Adipocyte (in vitro differentiated cells): ENCODE results near the gene CAMK4.
A peak's percentile ranks its signal among the peaks of the same experiment; 100 is the strongest.

ENCODE experiments used
- DNase-seq: peaks from one replicate; pipeline ENCODE4 v3.0.0-alpha.2; 2015; ENCODE audit warnings: low read depth
- H3K27me3 ChIP-seq: replicated peaks from 2 replicates; pipeline ENCODE4 v1.7.0; 2013; ENCODE audit warnings: mild to moderate bottlenecking, low read length, moderate library complexity; ENCODE audit not compliant: control insufficient read depth, insufficient read depth
- H3K36me3 ChIP-seq: 2 replicates; pipeline ENCODE4 v1.7.0; 2013; ENCODE audit warnings: low read length, mild to moderate bottlenecking, moderate library complexity; ENCODE audit not compliant: control insufficient read depth, insufficient read depth, severe bottlenecking
- H3K4me1 ChIP-seq: 2 replicates; pipeline ENCODE4 v1.7.0; 2013; ENCODE audit warnings: mild to moderate bottlenecking, low read length, moderate library complexity; ENCODE audit not compliant: control insufficient read depth, insufficient read depth
- H3K4me3 ChIP-seq: 2 replicates; pipeline ENCODE4 v1.7.0; 2013; ENCODE audit warnings: mild to moderate bottlenecking, low read length, moderate library complexity
- H3K9ac ChIP-seq: 2 replicates; pipeline ENCODE4 v1.7.0; 2013; ENCODE audit warnings: mild to moderate bottlenecking, low read length, moderate library complexity
- H3K9me3 ChIP-seq: 2 replicates; pipeline ENCODE4 v1.7.0; 2013; ENCODE audit warnings: mild to moderate bottlenecking, low read length, moderate library complexity; ENCODE audit not compliant: control insufficient read depth

The CAMK4 gene

DNA sequence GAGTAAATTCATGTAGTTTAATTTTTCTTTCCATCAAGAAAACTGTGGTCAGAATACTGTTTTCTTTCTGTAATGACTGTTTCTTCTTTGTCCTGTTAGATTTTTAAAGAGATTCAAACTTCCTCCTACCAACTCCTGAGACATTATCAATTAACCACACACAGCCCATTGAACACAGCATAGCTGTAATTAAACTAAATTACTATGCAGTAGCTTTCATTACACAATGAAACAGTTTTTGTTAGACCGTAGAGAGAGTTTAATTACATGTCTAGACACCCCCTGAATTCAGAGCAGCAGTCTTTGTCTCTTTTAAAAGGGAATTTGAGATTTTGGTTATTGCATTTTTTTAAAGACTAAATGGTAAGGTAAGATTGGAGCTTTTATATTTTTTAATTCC, 210.6 kb downstream of the CAMK4 start:
- Histone ChIP-seq H3K4me3 (no peak overlapping the region), H3K9me3 (no peaks in the 10 kb centered on the region), H3K27me3 (no peaks in the 10 kb centered on the region), H3K4me1 (no peaks in the 10 kb centered on the region), H3K9ac (no peak overlapping the region), H3K36me3 (no peaks in the 10 kb centered on the region)
- DNase-seq: no peak

DNA sequence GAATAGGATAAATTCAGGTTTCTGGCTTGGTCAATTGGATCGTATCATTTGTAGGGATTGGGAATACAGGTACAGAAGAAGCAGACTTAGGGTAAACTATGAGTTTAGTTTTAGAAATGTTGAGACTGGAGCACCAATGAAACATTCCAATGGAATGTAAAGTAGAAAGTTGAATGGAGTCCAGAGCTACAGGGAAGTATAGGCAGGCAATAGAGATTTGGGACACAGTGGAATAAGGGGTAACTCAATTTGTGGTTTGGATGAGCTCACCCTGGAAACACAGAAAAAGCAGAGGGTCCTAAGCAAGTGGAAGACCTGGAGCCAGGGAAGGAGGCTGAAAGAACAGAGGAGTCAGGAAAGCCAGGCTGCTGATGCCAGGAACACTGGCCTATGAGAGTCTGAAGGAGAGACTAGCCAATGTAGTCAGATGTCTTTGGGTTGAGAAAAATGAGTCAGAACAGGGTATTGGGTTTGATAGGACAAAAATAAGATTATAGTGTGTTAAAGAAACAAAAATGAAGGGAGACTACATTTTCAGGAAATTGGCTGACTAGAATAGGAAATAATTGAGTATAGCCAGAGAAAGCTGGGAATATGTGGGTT, 215.4 kb downstream of the CAMK4 start:
- H3K4me1 ChIP-seq: no peaks in the 10 kb centered on the region
- no peaks in the 10 kb centered on the region for H3K36me3 ChIP-seq
- H3K27me3 ChIP-seq: no peaks in the 10 kb centered on the region
- no peaks in the 10 kb centered on the region for H3K9me3 ChIP-seq
- H3K9ac ChIP-seq: no peak overlapping the region
- peak; percentile 45 for DNase-seq
- H3K4me3 ChIP-seq: no peak overlapping the region

DNA sequence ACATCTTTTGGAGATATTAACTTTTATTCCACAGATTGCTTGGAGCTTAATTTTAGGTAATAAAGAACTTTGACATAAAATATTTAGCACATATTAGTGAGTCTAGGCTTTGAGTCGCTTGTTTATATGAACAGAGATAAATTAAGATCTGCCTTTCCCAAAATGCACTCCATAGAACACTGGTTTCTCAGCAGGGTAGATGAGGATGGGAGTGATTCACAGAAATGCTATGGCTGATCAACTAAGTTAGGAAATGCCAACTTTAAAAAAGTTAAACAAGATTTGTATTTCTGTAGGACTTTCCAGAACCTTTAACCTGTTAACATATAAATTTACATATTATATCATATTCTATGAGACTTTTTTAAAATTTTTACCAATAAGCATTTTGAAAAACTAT, 222.9 kb downstream of the CAMK4 start:
- no peaks in the 10 kb centered on the region for H3K27me3 ChIP-seq
- DNase-seq: peak; percentile 25
- H3K9me3 ChIP-seq: no peaks in the 10 kb centered on the region
- no peak overlapping the region for H3K4me3 ChIP-seq
- H3K4me1 ChIP-seq: no peaks in the 10 kb centered on the region
- H3K36me3 ChIP-seq: no peaks in the 10 kb centered on the region
- no peak overlapping the region for H3K9ac ChIP-seq

DNA sequence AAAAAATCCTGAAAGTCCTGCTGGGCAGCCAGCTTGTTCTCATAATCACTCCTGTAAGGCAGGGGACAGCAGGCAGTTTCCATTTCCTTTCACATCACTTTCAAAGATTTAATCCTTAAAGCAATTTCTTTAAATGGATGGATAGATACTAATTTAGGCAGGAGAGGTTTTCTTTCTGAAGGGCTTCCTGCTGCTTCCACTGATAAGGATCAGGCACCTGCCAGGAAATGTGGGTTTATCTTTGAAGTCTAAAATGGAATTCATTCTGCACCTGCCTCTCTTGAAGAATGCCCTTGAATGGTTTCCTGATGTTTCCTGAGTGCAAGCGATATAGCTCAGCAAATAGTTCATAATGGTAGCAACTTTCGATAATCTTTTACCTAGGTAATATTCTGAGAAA, 223.6 kb downstream of the CAMK4 start:
- Histone ChIP-seq H3K27me3 (no peaks in the 10 kb centered on the region), H3K4me3 (no peak overlapping the region), H3K36me3 (no peaks in the 10 kb centered on the region), H3K4me1 (no peaks in the 10 kb centered on the region), H3K9me3 (no peaks in the 10 kb centered on the region), H3K9ac (no peak overlapping the region)
- no peak for DNase-seq

DNA sequence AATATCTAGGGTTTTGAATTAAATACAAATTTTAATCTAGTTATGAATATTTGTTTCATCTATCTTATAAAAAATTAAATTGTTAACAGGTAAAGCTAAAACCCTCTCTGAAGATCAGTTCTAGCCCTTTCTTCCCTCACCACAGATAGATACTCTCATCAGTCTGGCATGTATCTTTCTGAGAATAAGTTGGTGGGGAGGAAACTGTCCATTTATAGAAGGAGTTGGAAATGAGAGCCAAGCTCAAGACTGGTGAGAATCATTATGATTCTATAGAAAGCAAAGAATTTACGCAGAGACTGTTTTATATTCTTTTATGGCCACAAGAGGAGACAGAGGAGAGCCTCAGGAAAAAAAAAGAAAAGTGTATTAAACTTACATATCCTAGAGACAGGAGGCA, 229.1 kb downstream of the CAMK4 start:
- Histone ChIP-seq H3K36me3 (no peaks in the 10 kb centered on the region), H3K4me1 (peaks cover 5% of the 10 kb centered on the region), H3K27me3 (no peaks in the 10 kb centered on the region), H3K9me3 (no peaks in the 10 kb centered on the region), H3K4me3 (no peak overlapping the region), H3K9ac (no peak overlapping the region)
- DNase-seq: no peak

DNA sequence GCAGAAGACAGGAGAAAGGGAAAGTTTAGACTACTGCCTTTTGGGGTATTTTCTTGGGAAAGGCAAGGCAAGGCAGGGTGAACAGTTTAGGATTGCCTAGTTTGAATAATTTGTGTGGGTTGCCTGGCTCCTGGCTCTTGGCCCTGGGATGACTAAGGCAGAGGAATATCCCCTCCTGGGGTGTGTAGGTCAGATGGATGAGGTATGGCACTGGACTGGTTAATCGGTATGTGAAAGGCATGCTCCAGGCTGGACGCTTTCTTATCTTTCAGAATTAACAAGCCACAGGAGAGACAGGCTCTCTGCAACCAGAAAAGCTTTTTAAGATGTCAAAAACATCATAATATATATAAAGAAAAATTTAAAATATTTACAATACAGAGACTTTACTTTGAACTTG, 229.6 kb downstream of the CAMK4 start:
- Histone ChIP-seq H3K9me3 (no peaks in the 10 kb centered on the region), H3K9ac (no peak overlapping the region), H3K4me1 (peaks cover 5% of the 10 kb centered on the region), H3K36me3 (no peaks in the 10 kb centered on the region), H3K27me3 (no peaks in the 10 kb centered on the region), H3K4me3 (no peak overlapping the region)
- peak; percentile 27 for DNase-seq

DNA sequence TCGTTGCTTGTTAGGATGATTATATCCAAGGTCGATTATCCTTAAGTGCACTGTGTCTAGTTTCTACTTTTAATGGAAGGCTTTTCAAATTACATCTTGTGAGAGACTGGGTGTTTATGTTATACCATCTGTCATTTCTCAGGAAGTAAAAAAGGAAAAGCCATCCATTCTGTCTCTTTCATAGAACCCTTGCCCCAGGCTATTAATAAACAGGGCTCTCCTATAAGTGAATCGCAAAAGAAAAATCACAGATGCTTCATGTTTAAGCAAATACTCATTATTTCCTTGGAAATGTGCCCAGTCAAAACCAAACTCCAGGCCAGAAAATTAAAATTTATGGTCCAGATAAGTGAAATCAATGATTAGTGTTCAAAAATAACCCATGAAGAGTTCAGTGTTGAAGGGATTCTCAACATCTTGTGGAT, 230.0 kb downstream of the CAMK4 start:
- DNase-seq: peak; percentile 43
- Histone ChIP-seq H3K27me3 (no peaks in the 10 kb centered on the region), H3K36me3 (no peaks in the 10 kb centered on the region), H3K4me3 (no peak overlapping the region), H3K9ac (no peak overlapping the region), H3K4me1 (peaks cover 5% of the 10 kb centered on the region), H3K9me3 (no peaks in the 10 kb centered on the region)

DNA sequence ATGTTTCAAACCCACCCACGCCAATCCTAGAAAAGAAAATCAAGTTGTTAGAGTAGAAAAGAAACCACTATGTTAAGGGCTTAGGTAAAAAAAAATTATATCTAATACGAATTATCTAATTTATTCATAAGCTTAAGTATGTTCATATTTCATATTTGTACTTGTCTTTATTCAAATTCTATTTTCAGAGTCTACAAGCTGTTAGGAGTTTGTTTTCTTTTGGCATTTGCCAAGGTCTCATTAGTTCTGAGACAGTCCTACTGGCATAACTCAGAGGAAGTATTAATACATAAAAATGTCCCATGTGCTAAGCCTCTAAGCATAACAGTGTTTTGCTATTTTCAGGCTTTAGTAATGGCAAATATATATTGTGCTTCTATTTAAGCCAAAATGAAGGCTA, 230.6 kb downstream of the CAMK4 start:
- no peaks in the 10 kb centered on the region for H3K9me3 ChIP-seq
- peaks cover 5% of the 10 kb centered on the region for H3K4me1 ChIP-seq
- no peak overlapping the region for H3K4me3 ChIP-seq
- H3K27me3 ChIP-seq: no peaks in the 10 kb centered on the region
- H3K9ac ChIP-seq: no peak overlapping the region
- H3K36me3 ChIP-seq: no peaks in the 10 kb centered on the region
- DNase-seq: no peak

DNA sequence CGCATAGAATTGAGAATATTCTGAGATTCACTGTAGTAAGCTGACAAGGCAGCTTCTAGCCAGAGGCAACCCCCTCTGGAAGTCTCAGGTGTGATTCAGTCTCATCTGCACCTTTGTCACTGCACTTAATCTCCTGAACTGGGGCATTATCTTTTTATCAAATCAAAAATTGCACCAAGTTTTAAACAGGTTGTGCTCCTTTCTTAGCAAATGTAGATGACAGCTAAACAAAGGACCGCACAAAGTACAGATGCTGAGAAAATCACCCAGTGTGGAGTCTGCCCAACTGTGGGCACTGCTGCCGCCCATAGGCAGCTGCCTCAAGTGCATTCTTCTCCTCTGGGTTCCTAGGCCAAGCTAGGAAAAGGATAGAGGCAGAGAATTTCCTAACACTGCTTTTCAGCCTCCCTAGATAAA, 237.1 kb downstream of the CAMK4 start:
- peak; percentile 44 for DNase-seq

DNA sequence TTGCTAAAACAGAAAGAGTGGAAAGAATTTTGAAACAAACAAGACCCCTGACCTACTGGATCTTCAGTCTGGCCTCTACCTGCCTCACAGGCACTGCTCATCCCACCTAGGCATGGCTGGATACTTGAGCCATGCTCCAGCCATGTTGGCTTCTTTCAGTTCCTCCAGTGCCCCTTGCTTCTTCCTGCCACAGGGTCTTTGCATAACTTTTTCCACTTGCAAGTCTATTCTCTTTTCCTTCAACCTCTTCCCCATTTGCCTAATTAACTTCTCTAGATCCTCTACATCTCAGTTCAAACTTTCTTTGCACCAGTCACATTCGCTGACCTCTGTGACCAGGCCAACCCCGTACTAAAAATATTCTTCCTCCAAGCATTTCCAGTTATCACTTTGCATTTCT, 237.8 kb downstream of the CAMK4 start:
- H3K4me3 ChIP-seq: no peak overlapping the region

More for the DNA sequence above, 237.1 kb downstream of the CAMK4 start:
- Histone ChIP-seq H3K9ac (no peak overlapping the region), H3K4me3 (no peak overlapping the region), H3K27me3 (no peaks in the 10 kb centered on the region), H3K36me3 (no peaks in the 10 kb centered on the region), H3K4me1 (no peaks in the 10 kb centered on the region), H3K9me3 (peaks cover 4% of the 10 kb centered on the region)

DNA sequence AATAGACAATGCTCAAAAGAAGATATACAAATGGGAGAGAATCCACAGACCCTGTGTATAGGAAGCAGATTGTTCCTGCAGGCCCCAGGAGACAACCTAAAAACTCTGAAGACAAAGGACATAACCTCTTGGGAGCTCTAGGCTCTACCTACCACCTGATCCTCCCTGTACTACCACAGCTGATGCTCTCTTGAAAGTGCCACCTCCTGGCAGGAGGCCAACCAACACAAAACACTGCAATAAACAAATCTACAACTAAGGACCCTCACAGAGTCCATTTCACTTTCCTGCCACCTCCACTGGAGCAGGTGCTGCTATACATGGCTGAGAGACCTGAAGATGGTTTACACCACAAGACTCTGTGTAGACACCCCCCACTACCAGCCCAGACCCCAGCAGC, 239.1 kb downstream of the CAMK4 start:
- Histone ChIP-seq H3K9ac (no peak overlapping the region), H3K4me1 (no peaks in the 10 kb centered on the region), H3K9me3 (peaks cover 4% of the 10 kb centered on the region), H3K4me3 (no peak overlapping the region), H3K27me3 (no peaks in the 10 kb centered on the region), H3K36me3 (no peaks in the 10 kb centered on the region)
- DNase-seq: no peak

More for the DNA sequence above, 237.8 kb downstream of the CAMK4 start:
- Histone ChIP-seq H3K9ac (no peak overlapping the region), H3K36me3 (no peaks in the 10 kb centered on the region), H3K4me1 (no peaks in the 10 kb centered on the region), H3K27me3 (no peaks in the 10 kb centered on the region), H3K9me3 (peaks cover 4% of the 10 kb centered on the region)
- no peak for DNase-seq

DNA sequence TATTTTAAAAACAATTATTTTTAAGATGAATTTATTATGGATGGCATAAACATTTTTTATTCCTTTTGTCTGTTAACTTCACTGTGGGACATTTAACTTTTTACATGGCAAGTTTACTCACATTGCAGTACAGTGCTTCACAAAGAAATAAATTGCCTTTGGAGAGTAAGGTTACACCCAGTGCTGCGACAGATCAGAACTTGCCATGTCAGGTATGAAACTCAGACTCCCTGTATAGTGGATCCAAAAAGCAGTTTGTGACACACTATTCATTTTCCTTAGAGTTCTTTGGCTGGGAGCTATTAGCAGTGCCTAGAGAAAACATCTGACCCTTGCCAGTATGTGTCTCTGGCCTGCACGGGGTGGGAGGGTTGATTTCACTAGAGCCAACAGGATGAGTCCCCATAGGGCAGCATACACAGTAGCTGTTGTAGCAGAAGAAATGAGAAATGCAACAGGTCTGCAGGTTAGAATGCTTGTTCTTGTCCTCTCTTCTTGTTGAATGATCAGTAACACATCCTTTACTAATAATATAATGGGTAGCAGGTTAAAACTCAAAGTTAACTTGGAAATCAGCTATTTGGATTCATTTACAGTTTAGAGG, 245.2 kb downstream of the CAMK4 start:
- peaks cover 4% of the 10 kb centered on the region for H3K9me3 ChIP-seq
- no peaks in the 10 kb centered on the region for H3K27me3 ChIP-seq
- no peak overlapping the region for H3K4me3 ChIP-seq
- no peak overlapping the region for H3K9ac ChIP-seq
- DNase-seq: no peak
- H3K36me3 ChIP-seq: no peaks in the 10 kb centered on the region
- peaks cover 3% of the 10 kb centered on the region for H3K4me1 ChIP-seq
